ENCODE measurements around the gene KRT85. TPM values are rescaled to one million over a fixed set of nuclear protein-coding genes. Genes with fewer than 3 reads are reported as not detected.

KRT85 gene
- total and polyA plus RNA-seq, 2 of the 13 experiments (the other 11 are each of a cell fraction or from before 2014, with no cell fraction given): not detected

- H3K4me1 ChIP-seq (ENCODE audit: insufficient read depth, low read length): no peaks in the 10 kb centered on the region
- no peaks in the 10 kb centered on the region for H3K9me3 ChIP-seq (ENCODE audit: low read length)
- no peaks in the 10 kb centered on the region for H3K79me2 ChIP-seq (ENCODE audit: insufficient read depth, low read length)
- H3K27me3 ChIP-seq (ENCODE audit: control insufficient read depth in 1 of 2, insufficient read depth in 2 of 2, low read length in 2 of 2): peaks cover 1 to 32% of the 10 kb centered on the region in 2 experiments; a peak in 3 of 5 replicates
- FAIRE-seq (peak; percentile 80), DNase-seq (ENCODE audit: low spot score) (peak; percentile 53), ATAC-seq (peak; percentile 95)
- POLR2A ChIA-PET: no interaction called here
- in situ Hi-C loops (cut with HindIII; ENCODE audit: extremely low pct_ligation_motif_present, low pct_unique_long_range_greater_than_20kb): no loop called here
- no peak overlapping the region for H3K9ac ChIP-seq (ENCODE audit: insufficient read depth, low read depth, low read length)
- no peak overlapping the region for H3K4me3 ChIP-seq (replicated peaks in 1 of 3; ENCODE audit: insufficient read depth in 1 of 3, low read depth in 2 of 3, low read length in 3 of 3)
- H2AFZ ChIP-seq (ENCODE audit: low read length): no peak overlapping the region
- BruUV-seq (replicated peaks): no TSS peak
- H3K36me3 ChIP-seq (replicated peaks in 1 of 2; ENCODE audit: control insufficient read depth in 1 of 2, insufficient read depth in 2 of 2, low read length in 2 of 2): no peaks in the 10 kb centered on the region
- CTCF ChIA-PET (ENCODE audit: low intra/inter-chr PET ratio, low total read pairs): interaction anchor here (0.7 to 3.4 kb wide), 4 partner anchors 135 to 608 kb away, joined by 4 to 41 read pairs (median 5); no protein-coding TSS in a partner anchor
- no peaks in the 10 kb centered on the region for H4K20me1 ChIP-seq (ENCODE audit: insufficient read depth, low read length)
- intact Hi-C loops (cut with micrococcal nuclease; ENCODE audit: unreplicated experiment): loop anchor here (5.0 kb wide), 1 partner anchor 510 kb away; no protein-coding TSS in a partner anchor
- H3K27ac ChIP-seq (ENCODE audit: extremely low read length, insufficient read depth, low read length): no peak overlapping the region
- H3K4me2 ChIP-seq (ENCODE audit: low read depth, low read length): no peak overlapping the region
- WGBS (ENCODE audit: low lambda C conversion rate): 7% methylated on average over 10 of the region's 10 CpGs
- TF ChIP-seq BHLHE40 (IDR thresholded peaks at IDR 0.05; ENCODE audit: low read length) (no peak), ZNF484 (CRISPR knock-in tag; IDR thresholded peaks at IDR 0.05; ENCODE audit: borderline replicate concordance, low read depth) (no peak), TIGD3 (CRISPR knock-in tag; IDR thresholded peaks at IDR 0.05; ENCODE audit: borderline replicate concordance) (no peak), KDM4B (CRISPR knock-in tag; IDR thresholded peaks at IDR 0.05) (no peak), CTCF (CRISPR knock-in tag; IDR thresholded peaks at IDR 0.05) (peak; percentile 91), NFE2L1 (CRISPR knock-in tag; IDR thresholded peaks at IDR 0.05; ENCODE audit: borderline replicate concordance) (no peak), STAG1 (CRISPR knock-in tag; IDR thresholded peaks at IDR 0.05) (peak; percentile 89), FOXJ3 (CRISPR knock-in tag; IDR thresholded peaks at IDR 0.05; ENCODE audit: borderline replicate concordance) (no peak), SMC3 (IDR thresholded peaks at IDR 0.05; ENCODE audit: low read length) (peak; percentile 78), ZEB1 (IDR thresholded peaks at IDR 0.05; ENCODE audit: insufficient replicate concordance, low read depth) (no peak), ZHX1 (CRISPR knock-in tag; IDR thresholded peaks at IDR 0.05; ENCODE audit: low read depth) (no peak), ETV6 (CRISPR knock-in tag; conservative IDR thresholded peaks at IDR 0.05) (no peak), POLR2AphosphoS5 (IDR thresholded peaks at IDR 0.05; ENCODE audit: low read depth, low read length) (no peak)
- TF ChIP-seq, protein P1, sequence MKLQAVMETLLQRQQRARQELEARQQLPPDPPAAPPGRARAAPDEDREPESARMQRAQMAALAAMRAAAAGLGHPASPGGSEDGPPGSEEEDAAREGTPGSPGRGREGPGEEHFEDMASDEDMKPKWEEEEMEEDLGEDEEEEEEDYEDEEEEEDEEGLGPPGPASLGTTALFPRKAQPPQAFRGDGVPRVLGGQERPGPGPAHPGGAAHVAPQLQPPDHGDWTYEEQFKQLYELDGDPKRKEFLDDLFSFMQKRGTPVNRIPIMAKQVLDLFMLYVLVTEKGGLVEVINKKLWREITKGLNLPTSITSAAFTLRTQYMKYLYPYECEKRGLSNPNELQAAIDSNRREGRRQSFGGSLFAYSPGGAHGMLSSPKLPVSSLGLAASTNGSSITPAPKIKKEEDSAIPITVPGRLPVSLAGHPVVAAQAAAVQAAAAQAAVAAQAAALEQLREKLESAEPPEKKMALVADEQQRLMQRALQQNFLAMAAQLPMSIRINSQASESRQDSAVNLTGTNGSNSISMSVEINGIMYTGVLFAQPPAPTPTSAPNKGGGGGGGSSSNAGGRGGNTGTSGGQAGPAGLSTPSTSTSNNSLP (IDR thresholded peaks at IDR 0.05; ENCODE audit: low read depth, low read length): no peak
These were observed 5.2 kb upstream of the KRT85 start for GRCh38 chr12:52372216-52373154.
